Keratinocyte (primary cell): ENCODE data around the gene ADIPOR2.

Source experiments
- EZH2 ChIP-seq: IDR thresholded peaks from one replicate; pipeline ENCODE4 v1.6.1; 2012; ENCODE audit warnings: inconsistent platforms, mild to moderate bottlenecking, low read length, moderate library complexity
- TF ChIP-seq, protein P1 (sequence below), 3 experiments: IDR thresholded peaks in 1 of 3; conservative IDR thresholded peaks in 1 of 3; optimal IDR thresholded peaks in 1 of 3; 2 replicates in 2 of 3; 3 replicates in 1 of 3; pipeline versions ENCODE3 to v1.5.1; 2011; ENCODE audit warnings: low read length in 3 of 3, mild to moderate bottlenecking in 3 of 3, moderate library complexity in 2 of 3, control low read depth in 1 of 3, inconsistent platforms in 1 of 3; ENCODE audit not compliant: insufficient read depth in 2 of 3; ENCODE audit errors: extremely low read depth in 1 of 3

DNA sequence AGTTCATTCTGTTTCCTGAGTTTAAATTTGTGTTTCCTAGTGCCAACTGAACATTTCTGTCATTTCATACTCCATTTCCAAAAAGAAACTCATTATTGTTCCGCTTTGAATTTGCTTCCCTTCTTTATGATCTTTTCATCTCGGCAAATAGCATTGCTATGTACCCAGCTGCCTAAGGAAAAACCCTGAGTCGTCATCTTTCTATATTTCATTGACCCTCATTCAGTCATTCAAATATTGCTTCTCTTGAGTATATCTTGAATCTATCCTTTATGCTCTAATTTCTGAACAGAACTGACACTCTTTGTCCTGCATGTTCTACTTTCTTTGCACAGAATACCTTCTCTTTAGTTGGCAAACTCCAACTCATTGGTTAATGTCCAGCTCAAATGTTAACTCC is 35.9 kb downstream of the ADIPOR2 start:
- TF ChIP-seq EZH2, result no peak
- TF ChIP-seq, protein P1, sequence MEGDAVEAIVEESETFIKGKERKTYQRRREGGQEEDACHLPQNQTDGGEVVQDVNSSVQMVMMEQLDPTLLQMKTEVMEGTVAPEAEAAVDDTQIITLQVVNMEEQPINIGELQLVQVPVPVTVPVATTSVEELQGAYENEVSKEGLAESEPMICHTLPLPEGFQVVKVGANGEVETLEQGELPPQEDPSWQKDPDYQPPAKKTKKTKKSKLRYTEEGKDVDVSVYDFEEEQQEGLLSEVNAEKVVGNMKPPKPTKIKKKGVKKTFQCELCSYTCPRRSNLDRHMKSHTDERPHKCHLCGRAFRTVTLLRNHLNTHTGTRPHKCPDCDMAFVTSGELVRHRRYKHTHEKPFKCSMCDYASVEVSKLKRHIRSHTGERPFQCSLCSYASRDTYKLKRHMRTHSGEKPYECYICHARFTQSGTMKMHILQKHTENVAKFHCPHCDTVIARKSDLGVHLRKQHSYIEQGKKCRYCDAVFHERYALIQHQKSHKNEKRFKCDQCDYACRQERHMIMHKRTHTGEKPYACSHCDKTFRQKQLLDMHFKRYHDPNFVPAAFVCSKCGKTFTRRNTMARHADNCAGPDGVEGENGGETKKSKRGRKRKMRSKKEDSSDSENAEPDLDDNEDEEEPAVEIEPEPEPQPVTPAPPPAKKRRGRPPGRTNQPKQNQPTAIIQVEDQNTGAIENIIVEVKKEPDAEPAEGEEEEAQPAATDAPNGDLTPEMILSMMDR (optimal IDR thresholded peaks at IDR 0.05 in 1 of 3, IDR thresholded peaks at IDR 0.05 in 1 of 3, conservative IDR thresholded peaks at IDR 0.05 in 1 of 3; ENCODE audit: extremely low read depth in 1 of 3, insufficient read depth in 2 of 3, low read length in 3 of 3), result no peak
